GM12878 (cell line): ENCODE measurements around the gene CLIC6.

Experiments
- RAD21 ChIP-seq: IDR thresholded peaks from 2 replicates; pipeline ENCODE4 v1.6.1; 2011; ENCODE audit warnings: mild to moderate bottlenecking, low read depth, low read length, moderate library complexity; ENCODE audit not compliant: insufficient read depth
- TF ChIP-seq, protein P1 (sequence below), 3 experiments: IDR thresholded peaks in 2 of 3; conservative IDR thresholded peaks in 1 of 3; 2 replicates each; pipeline ENCODE4 v1.5.1; 2011; ENCODE audit warnings: low read depth in 3 of 3, low read length in 3 of 3, mild to moderate bottlenecking in 3 of 3, control low read depth in 2 of 3, moderate library complexity in 2 of 3, inconsistent platforms in 1 of 3, mixed read lengths in 1 of 3; ENCODE audit not compliant: control insufficient read depth in 2 of 3, insufficient read depth in 1 of 3; ENCODE audit errors: extremely low read depth in 1 of 3

DNA sequence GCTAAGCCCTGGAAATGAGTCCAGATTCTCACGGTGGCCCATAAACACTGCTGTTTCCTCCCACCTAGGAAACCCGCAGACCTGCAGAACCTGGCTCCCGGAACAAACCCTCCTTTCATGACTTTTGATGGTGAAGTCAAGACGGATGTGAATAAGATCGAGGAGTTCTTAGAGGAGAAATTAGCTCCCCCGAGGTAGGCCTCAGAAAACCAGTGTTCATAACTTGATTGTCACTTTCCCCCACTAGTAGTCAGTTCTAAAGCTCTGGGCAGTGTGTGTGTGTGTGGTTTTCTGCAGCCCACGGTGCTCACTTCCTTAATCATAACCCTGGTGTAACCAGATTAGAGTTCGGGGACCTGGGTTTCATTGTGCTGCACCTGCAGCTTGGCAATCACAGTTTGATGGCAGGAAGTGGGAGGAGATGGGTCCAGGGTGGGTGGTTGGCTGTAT, 39.1 kb downstream of the CLIC6 start:
- TF ChIP-seq, protein P1, sequence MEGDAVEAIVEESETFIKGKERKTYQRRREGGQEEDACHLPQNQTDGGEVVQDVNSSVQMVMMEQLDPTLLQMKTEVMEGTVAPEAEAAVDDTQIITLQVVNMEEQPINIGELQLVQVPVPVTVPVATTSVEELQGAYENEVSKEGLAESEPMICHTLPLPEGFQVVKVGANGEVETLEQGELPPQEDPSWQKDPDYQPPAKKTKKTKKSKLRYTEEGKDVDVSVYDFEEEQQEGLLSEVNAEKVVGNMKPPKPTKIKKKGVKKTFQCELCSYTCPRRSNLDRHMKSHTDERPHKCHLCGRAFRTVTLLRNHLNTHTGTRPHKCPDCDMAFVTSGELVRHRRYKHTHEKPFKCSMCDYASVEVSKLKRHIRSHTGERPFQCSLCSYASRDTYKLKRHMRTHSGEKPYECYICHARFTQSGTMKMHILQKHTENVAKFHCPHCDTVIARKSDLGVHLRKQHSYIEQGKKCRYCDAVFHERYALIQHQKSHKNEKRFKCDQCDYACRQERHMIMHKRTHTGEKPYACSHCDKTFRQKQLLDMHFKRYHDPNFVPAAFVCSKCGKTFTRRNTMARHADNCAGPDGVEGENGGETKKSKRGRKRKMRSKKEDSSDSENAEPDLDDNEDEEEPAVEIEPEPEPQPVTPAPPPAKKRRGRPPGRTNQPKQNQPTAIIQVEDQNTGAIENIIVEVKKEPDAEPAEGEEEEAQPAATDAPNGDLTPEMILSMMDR (IDR thresholded peaks at IDR 0.05 in 2 of 3, conservative IDR thresholded peaks at IDR 0.05 in 1 of 3; ENCODE audit: control insufficient read depth in 2 of 3, extremely low read depth in 1 of 3, insufficient read depth in 1 of 3, low read depth in 3 of 3, low read length in 3 of 3), result no peak
- TF ChIP-seq RAD21, result no peak
